K562 (cell line): ENCODE results near the gene RAB5A. TPM values are rescaled to one million over a fixed set of nuclear protein-coding genes. Genes with fewer than 3 reads are reported as not detected.

Experiments
- CC2D1A ChIP-seq: fragments of 450-650 bp; IDR thresholded peaks from 2 replicates; pipeline ENCODE4 v1.6.1; 2017; ENCODE audit warnings: mild to moderate bottlenecking
- DLX4 ChIP-seq: fragments of 250-450 bp; sonication (Bioruptor Pico); IDR thresholded peaks from 2 replicates; pipeline ENCODE4 v1.6.1; 2021; ENCODE audit warnings: mild to moderate bottlenecking
- MLX ChIP-seq, 2 experiments: fragments of 450-650 bp in 1 of 2; sonication (generic) in 1 of 2; formaldehyde crosslinking; conservative IDR thresholded peaks; 2 replicates each; pipeline versions ENCODE4 v1.4.0 to v1.8.1; 2020 to 2022; ENCODE audit warnings: mild to moderate bottlenecking in 1 of 2, missing genetic modification reagents in 1 of 2
- POLR2H ChIP-seq: IDR thresholded peaks from 2 replicates; pipeline ENCODE4 v1.6.1; 2016; ENCODE audit warnings: missing genetic modification characterization, low read depth, mild to moderate bottlenecking, control low read depth, missing compliant biosample characterization, moderate library complexity
- RFX7 ChIP-seq: fragments of 250-450 bp; sonication (Bioruptor Pico); IDR thresholded peaks from 2 replicates; pipeline ENCODE4 v1.5.1; 2021; ENCODE audit warnings: mild to moderate bottlenecking
- SFPQ ChIP-seq: fragments of 200-400 bp; formaldehyde crosslinking; IDR thresholded peaks from 2 replicates; pipeline ENCODE4 v1.6.1; 2017; ENCODE audit warnings: mild to moderate bottlenecking, low read depth, low read length, moderate library complexity
- STAT6 ChIP-seq: sonication (generic); formaldehyde crosslinking; IDR thresholded peaks from 2 replicates; pipeline ENCODE4 v1.8.1; 2023; ENCODE audit warnings: mild to moderate bottlenecking, missing genetic modification reagents
- ZBTB40 ChIP-seq, 2 experiments: fragments of 450-650 bp in 1 of 2; sonication (generic) in 1 of 2; formaldehyde crosslinking in 1 of 2; IDR thresholded peaks; 2 replicates each; pipeline versions ENCODE4 v1.7.1 to v1.9.0; 2016 to 2022; ENCODE audit warnings: inconsistent platforms in 1 of 2, mild to moderate bottlenecking in 1 of 2, missing genetic modification reagents in 1 of 2
- ZNF197 ChIP-seq: fragments of 200-800 bp; sonication (Bioruptor generic); IDR thresholded peaks from 2 replicates; pipeline ENCODE4 v1.6.1; 2016; ENCODE audit warnings: low read depth, missing genetic modification characterization, missing compliant biosample characterization
- ZNF253 ChIP-seq: fragments of 250-450 bp; sonication (Bioruptor Pico); conservative IDR thresholded peaks from 2 replicates; pipeline ENCODE4 v1.6.1; 2021; ENCODE audit warnings: mild to moderate bottlenecking
- ZNF263 ChIP-seq: sonication (generic); formaldehyde crosslinking; IDR thresholded peaks from 2 replicates; pipeline ENCODE4 v1.8.0; 2022; ENCODE audit warnings: mild to moderate bottlenecking, missing genetic modification reagents, borderline replicate concordance
- ZNF644 ChIP-seq: fragments of 200-800 bp; sonication (Bioruptor generic); IDR thresholded peaks from 2 replicates; pipeline ENCODE4 v1.6.1; 2016; ENCODE audit warnings: low read depth, missing genetic modification characterization, missing compliant biosample characterization
- polyA plus RNA-seq, 8 experiments: library from polyadenylated mRNA; depleted of rRNA in 4 of 8; stranded (reverse) in 5 of 8; unstranded in 3 of 8; fragments of >200 nt; fragmentation: Nextera tagmentation in 2 of 8; fragmentation: Illumina TruSeq in 1 of 8; extraction: Ambion mirVana in 2 of 8; extraction: Trizol in 1 of 8; gene quantifications; 2 replicates each; pipeline versions ENCODE4 v1.2.1 to v1.2.3, GENCODE V29; 2011 to 2014; ENCODE audit warnings: inconsistent platforms in 1 of 8, missing spikeins in 1 of 8
- total RNA-seq, 7 experiments: library from RNA; depleted of rRNA in 6 of 7; stranded (reverse); fragments of >200 nt in 6 of 7; fragmentation: Illumina TruSeq in 2 of 7; extraction: Trizol in 2 of 7; gene quantifications; 2 replicates each; pipeline versions ENCODE4 v1.2.1 to v1.2.3, GENCODE V29; 2011 to 2021; ENCODE audit warnings: low replicate concordance in 1 of 7

The RAB5A gene
- total and polyA plus RNA-seq, 9 of the 15 experiments (the other 6 are each of a cell fraction or from before 2014, with no cell fraction given): 28.3 to 64.2 (median 49.0) TPM

- TF ChIP-seq SFPQ (no peak), ZNF253 (no peak), DLX4 (CRISPR knock-in tag) (no peak), CC2D1A (peak; percentile 89), ZNF644 (tag) (no peak), MLX (CRISPR knock-in tag; conservative IDR thresholded peaks at IDR 0.05) (no peak), POLR2H (tag) (no peak), ZNF197 (no peak), ZBTB40 (IDR thresholded peaks at IDR 0.05) (peak; percentile 57; the same call in 1 of the 2 replicates), ZBTB40 (CRISPR knock-in tag; IDR thresholded peaks at IDR 0.05) (no peak), ZNF263 (CRISPR knock-in tag) (no peak; the same call in 1 of the 2 replicates), STAT6 (CRISPR knock-in tag) (no peak), RFX7 (CRISPR knock-in tag) (no peak)
Measured at GRCh38 chr3:19934098-19934566, 12.8 kb upstream of the RAB5A start, which contains the start of gene EFHB (continued).
